Ovary (tissue), 3 donors: ENCODE results near the gene RAD52.

ENCODE experiments used
- CTCF ChIP-seq, 3 donors: fragments of 450-650 bp in 2 of 3; fragments of 200-600 bp in 1 of 3; IDR thresholded peaks; one replicate each; pipeline versions ENCODE4 v1.5.1 to v1.8.0; 2016 to 2022; ENCODE audit warnings: antibody characterized with exemption in 3 of 3, mild to moderate bottlenecking in 1 of 3
- EP300 ChIP-seq: sonication (generic); formaldehyde crosslinking; IDR thresholded peaks from one replicate; pipeline ENCODE4 v1.6.1; 2017; ENCODE audit warnings: antibody characterized with exemption
- POLR2A ChIP-seq: fragments of 450-650 bp; IDR thresholded peaks from one replicate; pipeline ENCODE4 v1.6.1; 2017; ENCODE audit warnings: antibody characterized with exemption, mild to moderate bottlenecking, moderate library complexity
- donor health status: DM: no; HTN: no; CAD: no.

GRCh38 chr12:915090-915489 lies 34.4 kb downstream of the RAD52 start:
- TF ChIP-seq CTCF (IDR thresholded peaks at IDR 0.05) (no peak), POLR2A (no peak), EP300 (no peak)
